GM19035 (cell line): ENCODE data around the gene TRMT1.

ENCODE experiments used
- ATAC-seq: cut with Tn5 transposase; IDR thresholded peaks from one replicate; pipeline ENCODE4 v1.9.1; 2021; ENCODE audit not compliant: unreplicated experiment

The TRMT1 gene

DNA sequence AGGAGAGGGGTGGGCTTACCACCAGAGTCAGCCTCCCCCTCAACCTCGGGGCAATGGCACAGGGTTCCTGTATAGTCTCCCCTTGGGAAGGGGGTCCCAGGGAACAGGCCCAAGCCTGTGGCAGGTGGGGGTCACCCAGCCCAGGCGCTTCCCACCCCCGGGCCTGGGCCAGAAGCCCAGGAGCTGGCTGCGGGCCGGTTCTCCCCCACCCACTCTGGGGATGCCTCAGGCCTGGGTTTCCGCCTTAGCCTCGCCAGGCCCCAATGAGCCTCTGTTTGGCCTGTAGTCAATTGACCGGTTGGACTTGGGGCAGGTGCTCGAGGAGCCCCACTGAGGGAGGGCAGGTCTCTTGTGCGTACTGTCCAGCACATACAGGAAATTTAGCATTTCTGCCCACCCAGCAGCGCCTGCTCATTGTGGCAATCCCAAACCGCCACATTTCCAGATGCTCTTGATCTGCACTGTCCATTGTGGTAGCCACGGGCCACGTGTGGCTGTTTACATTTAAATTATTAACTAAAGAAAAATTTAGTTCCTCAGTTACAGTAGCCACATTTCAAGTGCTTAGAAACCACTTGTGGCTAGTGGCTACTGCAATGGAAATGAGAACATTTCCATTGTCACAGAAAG, 23.8 kb downstream of the TRMT1 start:
- ATAC-seq = no peak

DNA sequence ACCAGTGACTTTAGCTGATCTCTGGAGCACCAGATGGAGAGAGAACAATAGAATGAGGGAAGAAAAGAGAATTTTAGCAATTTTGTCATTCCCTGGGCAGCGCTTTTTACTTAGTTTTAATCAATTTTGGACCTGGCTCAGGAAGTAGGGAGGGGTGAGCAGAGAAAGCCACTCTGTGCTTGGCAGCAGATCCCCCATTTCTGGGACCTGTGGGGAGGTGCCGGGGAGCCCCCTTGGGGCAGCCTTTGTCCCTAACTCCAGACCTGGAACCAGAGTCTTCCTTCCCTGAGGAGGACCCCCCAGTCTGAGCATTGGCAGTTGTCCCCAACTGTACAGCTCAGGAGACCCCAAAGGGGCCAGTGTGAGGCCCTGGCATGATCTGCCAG, 24.4 kb downstream of the TRMT1 start:
- no peak for ATAC-seq

DNA sequence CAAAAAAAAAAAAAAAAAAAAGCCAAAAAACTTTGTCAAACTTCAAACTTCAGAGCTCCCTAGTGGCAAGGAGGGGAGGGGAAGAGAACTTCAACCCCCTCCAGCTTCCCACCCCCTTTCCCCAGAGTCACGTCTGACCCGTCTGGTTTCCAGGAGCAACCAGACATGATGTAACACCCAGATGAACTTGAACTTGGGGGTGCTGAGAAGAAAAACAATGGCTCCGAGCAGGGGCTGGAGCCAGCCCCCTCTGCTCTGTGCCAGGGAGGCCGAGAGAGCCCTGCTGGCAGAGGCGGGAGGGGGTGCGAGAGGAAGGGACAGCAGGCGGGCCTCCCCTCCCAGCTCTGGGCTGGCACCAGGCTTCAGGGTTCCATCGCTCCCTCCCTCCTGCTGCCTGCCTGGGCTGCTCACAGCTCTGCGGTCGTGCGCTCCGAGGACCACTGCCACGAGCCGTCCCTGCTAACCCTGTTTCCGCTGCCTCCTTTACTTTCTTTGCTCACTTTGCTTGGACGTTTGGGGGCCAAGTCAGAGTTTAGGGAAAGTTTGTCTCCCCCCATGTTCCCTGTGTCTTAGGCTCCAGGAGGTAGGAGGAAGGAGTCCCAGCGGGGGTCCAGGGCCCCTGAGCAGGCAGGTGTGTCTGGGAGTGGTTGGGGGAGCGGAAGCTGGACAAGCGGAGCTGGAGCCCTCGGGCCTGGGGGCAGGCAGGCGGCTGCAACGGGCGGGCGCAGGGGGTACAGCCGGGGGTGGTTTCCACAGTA, 25.0 kb downstream of the TRMT1 start:
- no peak for ATAC-seq

DNA sequence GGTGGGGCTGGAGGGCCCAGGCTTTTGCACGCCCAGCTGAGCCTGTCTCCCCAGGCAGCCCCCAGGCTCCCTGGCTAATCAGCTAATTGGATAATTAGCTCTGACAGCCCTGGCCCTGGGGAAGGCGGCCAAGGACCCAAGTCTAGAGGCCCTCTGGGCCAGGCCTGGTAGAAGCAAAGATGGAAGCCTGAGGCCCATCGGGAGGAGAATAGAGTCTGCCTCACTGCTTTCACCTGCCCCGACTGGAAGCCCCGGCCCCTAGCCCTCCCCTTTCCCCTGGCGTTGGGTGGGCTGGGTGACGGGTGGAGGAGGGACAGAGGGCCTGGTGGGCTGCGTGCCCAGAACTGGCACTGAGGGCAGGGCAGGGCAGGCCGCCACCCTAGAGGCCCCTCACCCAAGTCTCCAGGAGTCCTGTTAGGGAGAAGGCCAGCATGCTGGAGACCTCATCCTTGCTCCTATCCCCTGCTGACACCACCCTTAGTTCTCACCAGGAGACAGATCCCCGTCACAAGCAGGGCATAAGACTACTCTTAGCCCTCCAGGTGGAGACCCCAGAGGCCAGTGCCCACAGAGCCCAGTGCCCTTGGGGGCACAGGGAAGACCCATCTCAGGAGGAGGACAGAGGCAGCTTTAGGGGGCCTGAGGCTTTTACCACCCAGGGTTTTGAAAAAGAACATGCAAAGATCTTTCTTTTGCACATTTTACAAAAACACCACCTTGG, 25.9 kb downstream of the TRMT1 start:
- no peak for ATAC-seq

DNA sequence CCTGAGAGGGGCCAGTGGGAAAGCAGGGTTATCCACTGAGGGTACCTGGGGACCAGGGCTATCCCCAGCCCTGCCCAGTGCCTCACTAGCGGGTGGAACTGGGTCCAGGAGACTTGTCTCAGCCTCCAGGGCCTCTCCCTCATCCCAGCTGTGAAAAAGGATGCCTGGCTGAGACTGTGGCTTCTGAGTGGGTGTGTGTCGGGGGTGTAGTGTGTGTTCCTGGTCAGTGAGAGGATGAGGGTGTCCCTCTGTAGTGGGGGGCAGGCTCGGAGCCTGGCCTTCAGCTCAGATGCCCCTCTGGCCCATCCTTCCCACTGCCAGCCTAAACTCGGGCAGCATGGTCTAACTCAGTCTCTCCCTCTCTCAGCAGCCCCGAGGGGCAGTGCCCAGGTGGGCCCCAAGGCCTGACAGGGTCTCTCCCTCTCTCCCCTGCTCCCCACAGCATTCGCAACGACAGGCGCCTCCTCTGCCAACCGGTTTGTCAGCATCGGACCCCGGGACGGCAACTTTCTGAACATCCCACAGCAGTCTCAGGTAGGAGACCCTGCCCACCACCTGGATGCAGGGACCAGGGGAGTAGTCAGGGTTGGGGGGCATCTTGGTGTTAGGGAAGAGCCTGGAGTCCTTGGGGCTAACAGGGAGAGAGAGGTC, 26.6 kb downstream of the TRMT1 start:
- ATAC-seq = no peak

DNA sequence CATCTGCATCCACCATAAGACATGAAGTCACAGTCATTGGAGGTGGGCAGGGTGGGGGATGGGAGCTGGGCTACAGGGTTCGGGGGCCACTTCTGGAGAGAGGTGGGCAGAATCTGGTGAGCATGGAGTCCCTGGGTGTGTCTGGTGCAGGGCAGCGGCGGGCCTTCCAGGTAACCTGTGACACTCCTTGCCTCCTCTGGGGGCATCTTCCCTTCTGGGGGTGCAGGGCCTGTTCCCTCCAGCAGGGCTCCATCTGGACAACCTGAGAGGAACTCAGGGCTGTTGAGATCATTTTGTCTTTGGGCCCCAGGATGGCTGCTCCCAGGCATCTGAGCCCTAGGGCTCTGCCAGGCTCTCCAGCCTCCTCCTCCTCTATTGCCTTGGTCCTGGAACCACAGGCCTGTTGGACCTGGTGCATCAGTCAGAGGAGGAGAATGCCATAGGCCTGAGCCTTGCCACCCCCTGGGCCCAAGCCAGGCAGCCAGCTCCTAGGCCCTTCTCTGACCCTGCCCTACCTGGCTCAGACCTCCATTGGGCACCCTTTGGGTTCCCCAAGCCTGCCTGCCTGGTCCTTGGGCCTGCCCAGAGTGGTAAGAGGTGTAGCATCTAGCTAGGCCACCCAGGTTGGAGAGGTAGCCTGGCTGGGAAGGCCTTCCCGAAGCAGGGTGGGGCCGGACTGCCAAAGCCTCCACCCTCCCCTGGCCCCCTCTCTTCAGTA, 27.2 kb downstream of the TRMT1 start:
- no peak for ATAC-seq

DNA sequence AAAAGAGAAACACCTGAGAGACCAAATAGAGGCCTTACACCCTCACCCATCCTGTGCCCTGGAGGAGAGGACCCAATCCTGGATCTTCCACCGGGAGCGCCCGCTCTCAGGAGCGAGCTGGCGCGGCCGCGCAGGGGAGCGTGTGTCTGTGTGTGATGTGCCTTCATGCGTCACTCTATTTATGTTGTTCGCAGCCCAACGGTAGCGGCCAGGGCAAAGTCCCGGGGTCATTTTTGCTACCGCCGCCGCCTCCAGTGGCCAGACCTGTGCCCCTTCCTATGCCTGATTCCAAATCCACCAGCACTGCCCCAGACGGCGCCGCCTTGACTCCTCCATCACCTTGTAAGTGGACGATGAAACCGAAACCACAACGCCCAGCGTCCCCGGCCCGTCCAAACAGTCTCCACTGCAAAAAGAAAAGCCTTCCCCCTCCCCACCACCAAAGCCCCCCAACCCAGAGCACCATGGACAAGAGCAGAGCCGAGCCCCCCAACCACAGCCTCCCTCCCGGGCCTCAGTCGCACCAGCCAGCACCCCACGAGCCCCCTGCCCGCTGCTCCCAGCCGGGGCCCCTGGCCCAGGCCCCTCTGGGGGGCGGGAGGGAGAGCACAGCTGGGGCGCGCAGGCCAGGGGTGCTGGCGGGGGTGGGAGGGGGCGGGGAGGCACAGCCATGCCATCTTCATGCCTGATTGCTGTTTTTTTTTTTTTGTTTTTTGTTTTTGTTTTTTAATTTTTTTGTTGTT, 28.6 kb downstream of the TRMT1 start:
- ATAC-seq = no peak

DNA sequence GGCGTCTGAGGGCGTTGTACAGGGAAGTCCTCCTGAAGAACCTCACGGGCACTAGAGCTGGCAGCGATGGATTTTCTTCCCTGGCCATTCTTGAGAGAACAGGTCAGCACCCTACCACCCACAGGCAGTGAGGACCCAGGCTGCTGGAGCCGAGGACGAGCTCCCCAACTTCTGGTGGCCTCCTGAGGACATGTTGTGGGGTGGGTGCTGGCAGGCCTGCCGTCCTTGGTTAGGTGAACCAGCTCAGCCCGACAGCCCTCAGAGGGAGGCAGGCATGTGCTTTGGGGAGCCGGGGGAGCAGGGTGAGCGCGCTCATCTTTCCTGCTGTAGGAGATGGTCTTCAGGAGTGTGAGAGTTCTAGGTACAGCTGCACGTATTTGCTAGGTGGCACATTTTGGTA, 29.2 kb downstream of the TRMT1 start:
- ATAC-seq = no peak

DNA sequence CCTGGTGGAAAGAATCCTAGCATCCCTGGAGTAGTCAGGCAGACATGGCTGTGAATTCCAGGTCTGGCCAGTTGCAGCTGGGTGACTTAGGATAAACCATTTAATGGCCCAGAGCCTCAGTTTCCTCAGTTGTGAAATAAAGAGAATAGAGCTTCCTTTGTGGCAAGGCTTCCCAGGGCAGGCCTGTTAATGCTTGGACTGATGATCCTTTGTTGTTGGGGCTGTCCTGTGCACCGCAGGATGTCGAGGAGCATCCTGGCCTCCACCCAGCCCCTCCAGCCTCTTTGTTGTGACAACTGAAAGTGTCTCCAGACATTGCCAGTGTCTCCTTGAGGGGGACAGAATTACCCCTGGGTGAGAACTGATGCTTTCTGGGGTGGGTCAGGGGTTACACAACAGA, 30.2 kb downstream of the TRMT1 start:
- no peak for ATAC-seq

DNA sequence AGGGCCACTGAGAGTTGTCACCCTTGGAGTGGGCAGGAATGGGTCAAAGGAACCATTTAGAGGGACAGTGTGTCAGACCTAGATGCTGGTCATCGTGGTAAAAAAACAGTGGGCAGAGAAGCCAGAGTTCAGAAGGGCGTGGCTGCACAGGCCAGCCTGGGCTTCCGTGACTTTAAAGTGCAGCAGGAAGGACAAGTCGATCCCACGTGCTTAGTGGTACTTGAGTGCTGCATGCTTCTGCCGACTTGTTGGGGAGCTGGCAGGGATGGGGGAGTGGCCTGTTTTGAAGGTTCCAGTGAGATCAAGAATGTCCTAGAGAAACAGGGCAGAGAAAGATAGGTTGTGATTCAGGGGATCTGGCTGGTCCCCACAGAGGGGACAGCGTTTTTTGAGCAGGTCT, 30.9 kb downstream of the TRMT1 start:
- ATAC-seq = no peak

DNA sequence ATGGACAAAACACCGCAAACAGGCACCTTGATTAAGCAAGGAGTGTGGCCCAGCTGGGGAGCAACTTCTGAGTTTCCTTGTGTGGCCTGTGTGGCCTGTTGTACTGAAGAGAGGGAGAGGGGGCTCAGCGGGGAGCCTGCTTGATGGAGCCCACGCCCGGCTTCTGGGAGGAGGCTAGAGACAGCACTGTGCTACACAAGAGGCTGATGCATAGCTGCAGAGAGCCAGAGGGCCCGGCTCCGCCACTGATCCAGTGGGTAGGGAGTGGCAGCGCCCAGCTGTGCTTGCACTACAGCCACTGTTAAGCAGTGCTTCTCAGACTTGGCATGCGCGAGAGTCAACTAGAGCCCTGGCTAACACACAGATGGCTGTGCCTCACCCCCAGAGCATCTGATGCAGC, 32.9 kb downstream of the TRMT1 start:
- ATAC-seq = no peak

DNA sequence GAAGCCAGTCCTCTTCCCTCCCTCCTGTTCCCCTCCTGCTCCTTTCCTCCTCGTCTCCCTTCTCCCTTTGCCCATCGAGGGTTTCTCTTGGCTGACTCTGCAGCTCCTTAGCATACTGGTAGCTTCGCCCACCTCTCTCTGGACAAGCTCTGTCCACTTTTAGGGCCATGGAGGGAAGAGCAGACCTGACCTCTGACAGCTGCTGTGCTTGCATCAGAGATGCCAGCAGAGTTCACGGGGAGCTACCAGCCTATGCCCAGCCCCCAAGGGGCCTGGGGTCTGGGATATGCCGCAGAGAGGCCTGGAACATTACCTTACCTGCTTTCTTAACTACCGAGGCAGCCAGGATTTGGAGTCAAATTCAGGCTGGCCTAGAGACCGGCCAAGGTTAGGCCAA, 33.5 kb downstream of the TRMT1 start:
- ATAC-seq = no peak

DNA sequence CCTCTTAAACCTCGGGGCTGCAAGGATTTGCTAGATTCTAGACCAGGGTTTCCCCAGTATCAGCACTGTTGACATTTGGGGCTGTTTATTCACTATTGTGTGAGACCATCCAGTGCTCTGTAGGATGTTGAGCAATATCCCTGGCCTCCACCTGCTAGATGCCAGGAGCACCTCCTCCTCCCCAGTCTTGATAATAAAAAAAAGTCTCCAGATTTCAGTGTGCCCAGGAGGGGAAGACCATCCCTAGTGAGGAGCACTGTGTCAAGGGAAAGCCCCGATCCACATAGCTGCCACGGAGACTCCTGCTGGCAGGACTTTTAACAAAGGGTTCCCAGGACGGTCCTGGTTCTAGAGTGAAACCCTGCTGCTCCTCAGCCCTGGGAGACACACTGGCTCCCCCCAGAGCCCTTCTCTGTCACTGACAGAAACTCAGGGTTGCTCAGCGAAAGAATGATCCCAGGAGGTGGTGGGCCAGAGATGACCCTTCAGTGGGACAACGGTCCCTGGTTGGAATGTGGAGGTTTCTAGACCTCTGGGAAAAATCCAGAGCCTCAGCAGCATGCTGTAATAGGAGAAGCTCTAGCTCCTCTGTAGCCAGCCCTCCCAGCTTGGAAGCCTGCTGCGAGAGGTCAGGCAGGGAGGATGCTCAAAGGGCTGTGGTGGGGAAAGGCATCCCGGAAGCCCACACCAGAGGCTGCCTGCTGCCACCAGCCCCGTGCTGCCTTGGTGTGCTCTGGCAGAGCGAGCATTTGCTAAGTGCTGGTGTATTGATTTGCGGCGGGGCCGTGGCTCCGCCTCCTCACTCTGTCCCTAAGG, 34.1 kb downstream of the TRMT1 start:
- no peak for ATAC-seq

DNA sequence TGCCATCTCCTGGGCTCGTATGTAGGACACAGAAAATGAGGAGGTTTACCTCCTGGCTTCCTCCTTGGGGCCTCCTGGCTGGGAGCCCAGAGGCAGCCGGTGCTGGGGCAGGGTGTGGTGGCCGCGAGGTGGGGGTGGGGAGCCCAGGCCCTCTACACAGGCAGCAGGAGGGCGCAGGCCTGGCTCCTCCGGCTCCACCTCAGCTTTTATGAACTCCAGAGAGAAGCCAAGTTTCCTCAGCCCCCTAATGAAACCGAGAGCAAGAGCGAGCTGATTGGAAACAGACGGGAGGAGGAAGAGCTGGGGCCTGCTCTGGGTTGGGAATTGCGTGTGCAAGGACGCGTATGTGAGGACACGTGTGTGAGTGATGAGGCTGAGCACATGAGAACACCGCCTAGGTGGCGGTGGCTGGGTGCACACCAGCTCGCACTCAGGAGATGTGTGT, 37.0 kb downstream of the TRMT1 start:
- no peak for ATAC-seq

DNA sequence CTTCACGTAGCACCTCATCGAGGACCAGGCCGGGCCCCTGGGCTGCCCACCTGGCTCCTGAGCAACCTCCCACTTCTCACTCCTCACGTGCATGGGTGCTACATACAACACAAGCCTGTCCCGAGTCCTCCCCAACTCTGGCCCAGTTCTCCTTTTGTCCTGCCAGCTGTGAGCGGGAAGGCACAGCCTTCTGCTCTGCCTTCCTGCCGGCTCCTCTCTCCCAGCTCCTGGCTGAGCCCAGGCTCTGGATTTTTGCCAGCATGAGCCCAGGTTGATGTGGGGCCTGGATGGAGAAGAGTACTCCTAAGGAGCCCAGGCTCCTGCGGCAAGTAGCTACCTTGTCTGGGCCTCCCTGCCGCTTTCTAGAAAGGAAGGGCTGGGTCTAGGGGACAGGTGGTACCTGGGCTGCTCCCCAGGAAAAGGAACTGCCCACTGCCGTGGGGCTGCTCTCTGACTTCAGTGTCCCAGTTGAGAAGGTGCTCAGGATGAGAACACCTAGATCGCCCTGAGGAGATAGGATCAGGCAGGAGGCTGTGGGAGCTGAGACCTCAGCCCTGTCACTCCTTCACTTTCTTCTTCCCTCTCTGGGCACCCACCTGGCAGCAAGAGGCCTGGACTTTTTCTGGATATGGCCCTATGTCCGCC, 37.5 kb downstream of the TRMT1 start:
- ATAC-seq = no peak

DNA sequence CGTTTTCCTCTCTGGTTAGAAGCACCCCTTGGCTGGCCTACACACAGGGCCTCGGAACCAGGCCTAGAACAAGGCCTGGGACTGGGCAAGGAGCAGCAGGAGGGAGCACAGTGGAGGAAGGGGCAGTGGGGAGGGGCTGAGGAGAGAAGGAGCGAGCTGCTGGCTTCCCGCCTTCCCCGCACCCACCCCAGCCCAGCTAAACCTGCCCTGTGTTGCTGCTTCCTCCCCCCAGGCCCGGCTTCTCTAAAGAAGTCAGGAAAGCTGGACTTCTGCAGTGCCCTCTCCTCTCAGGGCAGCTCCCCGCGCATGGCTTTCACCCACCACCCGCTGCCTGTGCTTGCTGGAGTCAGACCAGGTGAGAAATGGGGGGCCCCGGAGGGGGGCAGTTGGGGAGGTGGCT, 38.2 kb downstream of the TRMT1 start:
- ATAC-seq = no peak

DNA sequence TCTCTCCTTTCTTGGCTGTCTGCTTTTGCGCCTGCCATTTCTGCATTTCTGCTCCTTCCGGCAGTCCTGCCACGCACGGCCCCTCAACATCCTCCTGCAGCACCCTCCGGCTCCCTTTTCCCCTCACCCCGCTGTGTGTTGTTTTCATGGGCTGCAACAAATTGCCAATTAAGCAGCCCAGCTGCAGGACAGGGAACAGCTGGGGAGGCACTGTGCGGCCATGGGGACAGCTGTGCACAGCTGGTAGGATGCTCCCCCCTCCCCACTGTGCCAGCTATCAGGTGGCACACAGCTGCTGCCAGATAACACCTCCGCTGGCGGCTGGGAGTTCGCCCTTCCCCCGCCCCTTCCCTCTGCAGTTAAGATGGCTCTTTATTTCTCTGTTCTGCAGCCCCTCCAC, 39.3 kb downstream of the TRMT1 start:
- ATAC-seq = no peak

DNA sequence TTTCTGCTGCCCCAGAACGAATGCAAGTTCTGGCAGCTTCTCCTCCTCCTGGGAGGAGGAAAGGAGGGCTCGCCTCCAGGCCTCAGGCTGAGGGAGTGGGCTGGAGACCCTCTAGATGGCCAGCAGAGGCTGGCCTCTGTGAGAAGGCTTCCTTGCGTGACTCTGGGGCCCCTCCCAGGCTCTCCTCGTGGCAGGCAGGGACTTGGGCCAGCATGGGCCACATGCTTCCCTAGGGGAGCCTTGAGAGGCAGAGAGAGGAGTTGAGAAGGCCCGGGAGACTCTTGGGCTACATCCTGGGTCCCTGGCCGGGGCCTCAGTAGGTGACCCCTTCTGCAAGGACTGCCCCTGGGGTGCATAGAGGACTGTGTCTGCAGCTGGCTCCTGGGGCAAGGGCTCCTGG, 39.8 kb downstream of the TRMT1 start:
- no peak for ATAC-seq

DNA sequence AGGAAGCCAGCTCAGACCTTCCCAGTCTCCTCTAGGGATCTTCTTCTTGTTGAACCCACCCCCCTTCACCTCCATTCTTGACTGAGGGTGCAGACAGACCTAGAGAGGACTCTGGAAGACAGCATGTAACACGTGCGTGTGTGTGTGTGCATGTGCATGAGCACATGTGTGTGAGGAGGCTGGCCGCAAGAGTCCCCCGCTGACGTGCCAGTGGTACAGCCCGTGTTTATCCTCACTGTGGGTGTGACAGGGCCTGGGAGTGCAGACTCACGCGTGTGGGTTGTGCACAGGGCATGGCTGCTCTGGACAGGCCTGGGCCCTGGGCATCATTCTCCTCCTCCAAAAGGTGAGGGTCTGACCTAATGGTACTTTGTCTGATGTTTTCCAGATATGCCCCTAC, 40.2 kb downstream of the TRMT1 start:
- ATAC-seq = no peak
